HepG2 (cell line): Measurements from ENCODE around the gene SHISA5. TPM values are rescaled to one million over a fixed set of nuclear protein-coding genes. Genes with fewer than 3 reads are reported as not detected.
"Not testable (repeated sequence)": the region's sequence is repeated elsewhere in the genome, so short reads cannot be mapped to it uniquely, and the experiment has no call there.

Source experiments
- ATAC-seq: fragments of 200-7000 bp; cut with Tn5 transposase; 3 replicates; pipeline ENCODE4 v1.9.1; 2020; ENCODE audit warnings: mild to moderate bottlenecking, moderate library complexity
- BruUV-seq: library from RNA; stranded (reverse); fragments of 400-500 nt; replicated peaks from 2 replicates; lab custom pipeline; 2021; lab: Mats Ljungman, UMichigan
- CTCF ChIA-PET: fragments of 300-600 bp; formaldehyde crosslinking; extraction: SDS; loops from one replicate; lab custom pipeline; 2021; ENCODE audit warnings: low total read pairs, inconsistent platforms, low intra/inter-chr PET ratio; lab: Yijun Ruan, JAX
- POLR2A ChIA-PET: fragments of 350-600 bp; sonication (Branson Sonifier 250); formaldehyde crosslinking; loops from one replicate; lab custom pipeline; 2020; ENCODE audit warnings: antibody characterized with exemption, inconsistent platforms; lab: Yijun Ruan, JAX
- DNase-seq: peaks from one replicate; pipeline ENCODE4 v3.0.0-alpha.2; 2015; ENCODE audit warnings: low spot score
- FAIRE-seq: peaks from 3 replicates; lab custom pipeline; 2011; peaks lifted over from hg19 to GRCh38; lab: Jason Lieb, UNC
- H2AFZ ChIP-seq: one replicate; pipeline ENCODE4 v1.6.1; 2011; ENCODE audit warnings: low read length, inconsistent platforms
- H3K27ac ChIP-seq: fragments of 300-600 bp; 3 replicates; pipeline ENCODE4 v1.8.0; 2011; ENCODE audit warnings: mixed run types, mild to moderate bottlenecking, mixed read lengths, low read length, inconsistent platforms; ENCODE audit not compliant: insufficient read depth; ENCODE audit errors: extremely low read length
- H3K27me3 ChIP-seq, 2 experiments: fragments of 200-600 bp in 1 of 2; 2 replicates in 1 of 2; 3 replicates in 1 of 2; pipeline versions ENCODE4 v1.6.0 to v1.8.0; 2011; ENCODE audit warnings: low read length in 2 of 2, mild to moderate bottlenecking in 2 of 2, moderate library complexity in 2 of 2, inconsistent platforms in 1 of 2; ENCODE audit not compliant: insufficient read depth in 2 of 2, control insufficient read depth in 1 of 2
- H3K36me3 ChIP-seq, 2 experiments: fragments of 200-600 bp in 1 of 2; replicated peaks in 1 of 2; 2 replicates in 1 of 2; 3 replicates in 1 of 2; pipeline versions ENCODE4 v1.5.1 to v1.8.0; 2011; ENCODE audit warnings: low read length in 2 of 2, inconsistent platforms in 1 of 2; ENCODE audit not compliant: insufficient read depth in 2 of 2, control insufficient read depth in 1 of 2
- H3K4me1 ChIP-seq: 2 replicates; pipeline ENCODE4 v1.5.1; 2012; ENCODE audit warnings: low read length, inconsistent platforms; ENCODE audit not compliant: insufficient read depth
- H3K4me2 ChIP-seq: 2 replicates; pipeline ENCODE4 v1.6.0; 2011; ENCODE audit warnings: low read depth, low read length, inconsistent platforms
- H3K4me3 ChIP-seq, 3 experiments: fragments of 200-600 bp in 1 of 3; sonication (generic), shearing (Covaris generic) in 1 of 3; replicated peaks in 1 of 3; 2 replicates each; pipeline ENCODE4 v1.5.1; 2011 to 2016; ENCODE audit warnings: low read length in 3 of 3, inconsistent platforms in 2 of 3, low read depth in 2 of 3, mild to moderate bottlenecking in 2 of 3, control low read depth in 1 of 3, mixed read lengths in 1 of 3; ENCODE audit not compliant: insufficient read depth in 1 of 3
- H3K79me2 ChIP-seq: one replicate; pipeline ENCODE4 v1.6.1; 2011; ENCODE audit warnings: low read length, inconsistent platforms; ENCODE audit not compliant: insufficient read depth
- H3K9ac ChIP-seq: 2 replicates; pipeline ENCODE4 v1.6.0; 2011; ENCODE audit warnings: mild to moderate bottlenecking, low read depth, low read length, inconsistent platforms; ENCODE audit not compliant: insufficient read depth
- H3K9me3 ChIP-seq: 2 replicates; pipeline ENCODE4 v1.5.1; 2012; ENCODE audit warnings: mild to moderate bottlenecking, low read length
- H4K20me1 ChIP-seq: 2 replicates; pipeline ENCODE4 v1.6.0; 2011; ENCODE audit warnings: inconsistent platforms, mild to moderate bottlenecking, low read length, moderate library complexity; ENCODE audit not compliant: insufficient read depth
- ARID2 ChIP-seq: sonication (generic); formaldehyde crosslinking; IDR thresholded peaks from 2 replicates; pipeline ENCODE4 v1.8.1; 2022; ENCODE audit warnings: mild to moderate bottlenecking, missing genetic modification reagents, borderline replicate concordance
- ARNT2 ChIP-seq: sonication (generic); formaldehyde crosslinking; IDR thresholded peaks from 2 replicates; pipeline ENCODE4 v1.8.0; 2022; ENCODE audit warnings: mild to moderate bottlenecking, low read depth, missing genetic modification reagents, moderate library complexity
- KDM5A ChIP-seq: fragments of 200-600 bp; sonication (generic); IDR thresholded peaks from 2 replicates; pipeline ENCODE4 v1.7.0; 2018; ENCODE audit warnings: antibody characterized with exemption, mild to moderate bottlenecking, low read length, borderline replicate concordance
- KLF6 ChIP-seq: IDR thresholded peaks from 2 replicates; pipeline ENCODE4 v1.8.0; 2016; ENCODE audit warnings: missing biosample characterization, missing genetic modification reagents
- NPAS2 ChIP-seq: sonication (generic); formaldehyde crosslinking; IDR thresholded peaks from 2 replicates; pipeline ENCODE4 v1.8.0; 2022; ENCODE audit warnings: mild to moderate bottlenecking, missing genetic modification reagents, borderline replicate concordance
- SALL1 ChIP-seq: sonication (generic); formaldehyde crosslinking; IDR thresholded peaks from 2 replicates; pipeline ENCODE4 v1.8.0; 2022; ENCODE audit warnings: mild to moderate bottlenecking, missing genetic modification reagents
- SNAPC2 ChIP-seq: sonication (generic); formaldehyde crosslinking; IDR thresholded peaks from 2 replicates; pipeline ENCODE4 v1.8.1; 2022; ENCODE audit warnings: mild to moderate bottlenecking, missing genetic modification reagents
- SRSF9 ChIP-seq: fragments of 200-400 bp; formaldehyde crosslinking; IDR thresholded peaks from 2 replicates; pipeline ENCODE4 v1.6.1; 2018; ENCODE audit warnings: borderline replicate concordance, mild to moderate bottlenecking, low read depth, low read length; ENCODE audit not compliant: insufficient read depth, poor library complexity, severe bottlenecking
- ZEB1 ChIP-seq: IDR thresholded peaks from 2 replicates; pipeline ENCODE4 v1.6.1; 2012; ENCODE audit warnings: mild to moderate bottlenecking, low read depth, inconsistent platforms; ENCODE audit not compliant: insufficient replicate concordance
- ZNF572 ChIP-seq: sonication (generic); formaldehyde crosslinking; IDR thresholded peaks from 2 replicates; pipeline ENCODE4 v1.5.1; 2020; ENCODE audit warnings: mild to moderate bottlenecking, missing genetic modification reagents
- ZNF674 ChIP-seq: sonication (generic); formaldehyde crosslinking; IDR thresholded peaks from 2 replicates; pipeline ENCODE4 v1.5.0; 2020; ENCODE audit warnings: low read depth, mild to moderate bottlenecking, missing genetic modification reagents
- ZNF7 ChIP-seq: IDR thresholded peaks from 2 replicates; pipeline ENCODE4 v1.6.1; 2016; ENCODE audit warnings: missing biosample characterization, missing genetic modification reagents
- ZSCAN29 ChIP-seq: sonication (generic); formaldehyde crosslinking; conservative IDR thresholded peaks from 2 replicates; pipeline ENCODE4 v1.4.0; 2020; ENCODE audit warnings: mild to moderate bottlenecking, missing genetic modification reagents
- WGBS: methylation state at CpG from one replicate; pipeline ENCODE4 v1.1.6; 2017; ENCODE audit warnings: low lambda C conversion rate; 5-methylcytosine and 5-hydroxymethylcytosine counted together
- in situ Hi-C: cut with HindIII; loops from 2 replicates; pipeline ENCODE4 v1.10.0; 2017; ENCODE audit warnings: low pct_unique_long_range_greater_than_20kb; ENCODE audit not compliant: extremely low pct_ligation_motif_present
- intact Hi-C: fragments of 100-400 bp; cut with micrococcal nuclease; formaldehyde crosslinking; loops from one replicate; pipeline ENCODE4 v1.10.0; 2022; ENCODE audit not compliant: unreplicated experiment
- polyA plus RNA-seq, 8 experiments: library from polyadenylated mRNA; depleted of rRNA in 3 of 8; stranded (reverse) in 7 of 8; unstranded in 1 of 8; fragments of >200 nt; fragmentation: Illumina TruSeq in 4 of 8; extraction: Trizol in 4 of 8; gene quantifications; 2 replicates each; pipeline versions ENCODE4 v1.2.1 to v1.2.3, GENCODE V29; 2011 to 2016; ENCODE audit warnings: low read depth in 4 of 8, missing spikeins in 1 of 8, mixed read lengths in 1 of 8; ENCODE audit not compliant: insufficient read depth in 1 of 8
- total RNA-seq, 5 experiments: library from RNA; depleted of rRNA; stranded (reverse); fragments of >200 nt; fragmentation: Illumina TruSeq; extraction: Trizol; gene quantifications; 2 replicates each; pipeline ENCODE4 v1.2.3, GENCODE V29; 2016; ENCODE audit warnings: low read depth in 1 of 5
- TF ChIP-seq, protein P1 (sequence below): sonication (generic); formaldehyde crosslinking; IDR thresholded peaks from 2 replicates; pipeline ENCODE4 v1.4.0; 2020; ENCODE audit warnings: missing genetic modification reagents, mild to moderate bottlenecking, borderline replicate concordance
- TF ChIP-seq, protein P2 (sequence below): IDR thresholded peaks from 2 replicates; pipeline ENCODE4 v1.6.1; 2016; ENCODE audit warnings: low read depth, control low read depth

The SHISA5 gene
- total and polyA plus RNA-seq, 2 of the 13 experiments (the other 11 are each of a cell fraction or from before 2014, with no cell fraction given) = 75.8 to 91.4 TPM

DNA sequence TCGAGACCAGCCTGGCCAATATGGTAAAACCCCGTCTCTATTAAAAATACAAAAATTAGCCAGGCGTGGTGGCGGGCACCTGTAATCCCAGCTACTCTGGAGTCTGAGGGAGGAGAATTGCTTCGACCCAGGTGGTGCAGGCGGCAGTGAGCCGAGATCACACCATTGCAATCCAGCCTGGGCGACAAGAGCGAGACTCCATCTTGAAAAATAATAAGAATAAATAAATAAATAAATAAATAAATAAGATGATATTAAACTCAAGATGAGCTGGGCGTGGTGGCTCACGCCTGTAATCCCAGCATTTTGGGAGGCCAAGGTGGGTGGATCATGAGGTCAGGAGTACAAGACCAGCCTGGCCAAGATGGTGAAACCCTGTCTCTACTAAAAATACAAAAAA is 23.1 kb downstream of the SHISA5 start:
- H2AFZ ChIP-seq, H3K27me3 ChIP-seq, H3K4me2 ChIP-seq, H4K20me1 ChIP-seq, FAIRE-seq, H3K27ac ChIP-seq, in situ Hi-C loops, BruUV-seq, H3K79me2 ChIP-seq, DNase-seq, CTCF ChIA-PET, intact Hi-C loops, H3K4me3 ChIP-seq, H3K36me3 ChIP-seq, H3K9me3 ChIP-seq, ATAC-seq, H3K9ac ChIP-seq, POLR2A ChIA-PET: not testable (repeated sequence)
- 93% methylated on average over 11 of the region's 11 CpGs for WGBS
- peaks cover 28% of the 10 kb centered on the region for H3K4me1 ChIP-seq

DNA sequence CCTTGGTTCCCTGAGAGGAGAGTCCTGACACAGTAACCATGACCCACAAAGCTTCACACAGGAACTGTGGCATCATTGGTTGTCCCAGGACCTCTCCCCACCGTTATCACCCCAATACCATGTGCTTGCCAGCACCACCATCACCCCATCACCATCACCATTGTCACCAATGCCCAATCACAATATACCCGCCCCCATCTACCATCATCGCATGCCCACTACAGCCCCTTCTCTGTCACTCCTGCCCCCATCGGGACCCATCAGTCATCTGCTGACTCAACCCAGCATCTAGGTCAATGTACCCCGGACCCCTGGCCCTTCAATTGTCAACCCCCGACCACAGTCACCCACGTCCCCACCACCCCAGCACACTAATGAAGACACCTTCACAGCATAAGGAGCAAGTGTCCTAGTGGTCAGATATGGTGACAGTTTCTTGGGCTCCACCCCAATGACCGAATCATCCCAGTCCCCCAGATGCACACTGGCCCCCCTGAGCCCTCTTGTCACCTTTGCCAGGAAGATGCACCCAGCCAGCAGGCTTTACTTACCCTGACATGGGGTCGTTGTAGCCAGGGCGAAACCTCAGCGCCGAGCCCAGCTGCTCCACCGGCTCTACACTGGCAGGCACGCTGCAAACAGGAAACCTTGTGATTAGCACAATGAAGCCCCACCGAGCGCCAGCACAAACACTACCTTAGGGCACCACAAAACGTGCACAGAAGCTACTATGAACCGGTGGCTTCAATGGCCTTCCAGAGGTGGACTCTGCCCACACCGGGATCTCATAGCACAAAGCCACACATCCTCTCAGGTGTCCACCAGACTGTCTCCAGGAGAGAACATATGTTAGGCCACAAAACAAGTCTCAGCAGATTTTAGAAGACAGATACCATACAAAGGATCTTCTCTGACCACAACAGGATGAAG is 25.1 kb downstream of the SHISA5 start:
- H3K36me3 ChIP-seq = no peaks in the 10 kb centered on the region
- no peaks in the 10 kb centered on the region for H3K9me3 ChIP-seq
- H4K20me1 ChIP-seq = no peaks in the 10 kb centered on the region
- peak overlapping the region; percentile 1; the same call in 1 of the 2 replicates for H3K9ac ChIP-seq
- in situ Hi-C loops (no loop called here), intact Hi-C loops (no loop called here)
- ATAC-seq (peak; percentile 71), DNase-seq (peak; percentile 23), FAIRE-seq (no peak)
- H3K4me1 ChIP-seq = peaks cover 41% of the 10 kb centered on the region
- 91% methylated on average over 8 of the region's 19 CpGs for WGBS
- CTCF ChIA-PET = no interaction called here
- H2AFZ ChIP-seq = no peak overlapping the region
- no TSS peak for BruUV-seq
- no peak overlapping the region for H3K4me3 ChIP-seq
- no peaks in the 10 kb centered on the region for H3K79me2 ChIP-seq
- H3K27me3 ChIP-seq = no peaks in the 10 kb centered on the region
- POLR2A ChIA-PET = no interaction called here
- peak overlapping the region; percentile 29; the same call in 1 of the 2 replicates for H3K4me2 ChIP-seq
- H3K27ac ChIP-seq = peak overlapping the region; percentile 36
- TF ChIP-seq, protein P1, sequence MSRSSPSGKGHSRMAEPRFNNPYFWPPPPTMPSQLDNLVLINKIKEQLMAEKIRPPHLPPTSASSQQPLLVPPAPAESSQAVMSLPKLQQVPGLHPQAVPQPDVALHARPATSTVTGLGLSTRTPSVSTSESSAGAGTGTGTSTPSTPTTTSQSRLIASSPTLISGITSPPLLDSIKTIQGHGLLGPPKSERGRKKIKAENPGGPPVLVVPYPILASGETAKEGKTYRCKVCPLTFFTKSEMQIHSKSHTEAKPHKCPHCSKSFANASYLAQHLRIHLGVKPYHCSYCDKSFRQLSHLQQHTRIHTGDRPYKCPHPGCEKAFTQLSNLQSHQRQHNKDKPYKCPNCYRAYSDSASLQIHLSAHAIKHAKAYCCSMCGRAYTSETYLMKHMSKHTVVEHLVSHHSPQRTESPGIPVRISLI (CRISPR knock-in tag) = no peak
- TF ChIP-seq KDM5A = no peak
- no peak for TF ChIP-seq KLF6 (CRISPR knock-in tag)
- no peak for TF ChIP-seq SNAPC2 (CRISPR knock-in tag)
- no peak for TF ChIP-seq ZNF674 (CRISPR knock-in tag)
- TF ChIP-seq ZSCAN29 (CRISPR knock-in tag) = no peak
- no peak for TF ChIP-seq NPAS2 (CRISPR knock-in tag)
- TF ChIP-seq ZNF7 (CRISPR knock-in tag) = no peak
- no peak for TF ChIP-seq SRSF9
- TF ChIP-seq SALL1 (CRISPR knock-in tag) = peak; percentile 11; the same call in 1 of the 2 replicates
- TF ChIP-seq ARNT2 (CRISPR knock-in tag) = no peak
- TF ChIP-seq ZNF572 (CRISPR knock-in tag) = no peak
- no peak for TF ChIP-seq ZEB1
- TF ChIP-seq, protein P2, sequence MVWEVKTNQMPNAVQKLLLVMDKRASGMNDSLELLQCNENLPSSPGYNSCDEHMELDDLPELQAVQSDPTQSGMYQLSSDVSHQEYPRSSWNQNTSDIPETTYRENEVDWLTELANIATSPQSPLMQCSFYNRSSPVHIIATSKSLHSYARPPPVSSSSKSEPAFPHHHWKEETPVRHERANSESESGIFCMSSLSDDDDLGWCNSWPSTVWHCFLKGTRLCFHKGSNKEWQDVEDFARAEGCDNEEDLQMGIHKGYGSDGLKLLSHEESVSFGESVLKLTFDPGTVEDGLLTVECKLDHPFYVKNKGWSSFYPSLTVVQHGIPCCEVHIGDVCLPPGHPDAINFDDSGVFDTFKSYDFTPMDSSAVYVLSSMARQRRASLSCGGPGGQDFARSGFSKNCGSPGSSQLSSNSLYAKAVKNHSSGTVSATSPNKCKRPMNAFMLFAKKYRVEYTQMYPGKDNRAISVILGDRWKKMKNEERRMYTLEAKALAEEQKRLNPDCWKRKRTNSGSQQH (CRISPR knock-in tag) = no peak
- no peak for TF ChIP-seq ARID2 (CRISPR knock-in tag)
